ENCODE measurements around the gene CA6. TPM values are rescaled to one million over a fixed set of nuclear protein-coding genes. Genes with fewer than 3 reads are reported as not detected.
"Not testable (repeated sequence)": the region's sequence is repeated elsewhere in the genome, so short reads cannot be mapped to it uniquely, and the experiment has no call there.

The CA6 gene
- total and polyA plus RNA-seq, 2 experiments from 2014 or later, result not detected

- no peak overlapping the region for H3K27ac ChIP-seq
- TF ChIP-seq, protein P1, sequence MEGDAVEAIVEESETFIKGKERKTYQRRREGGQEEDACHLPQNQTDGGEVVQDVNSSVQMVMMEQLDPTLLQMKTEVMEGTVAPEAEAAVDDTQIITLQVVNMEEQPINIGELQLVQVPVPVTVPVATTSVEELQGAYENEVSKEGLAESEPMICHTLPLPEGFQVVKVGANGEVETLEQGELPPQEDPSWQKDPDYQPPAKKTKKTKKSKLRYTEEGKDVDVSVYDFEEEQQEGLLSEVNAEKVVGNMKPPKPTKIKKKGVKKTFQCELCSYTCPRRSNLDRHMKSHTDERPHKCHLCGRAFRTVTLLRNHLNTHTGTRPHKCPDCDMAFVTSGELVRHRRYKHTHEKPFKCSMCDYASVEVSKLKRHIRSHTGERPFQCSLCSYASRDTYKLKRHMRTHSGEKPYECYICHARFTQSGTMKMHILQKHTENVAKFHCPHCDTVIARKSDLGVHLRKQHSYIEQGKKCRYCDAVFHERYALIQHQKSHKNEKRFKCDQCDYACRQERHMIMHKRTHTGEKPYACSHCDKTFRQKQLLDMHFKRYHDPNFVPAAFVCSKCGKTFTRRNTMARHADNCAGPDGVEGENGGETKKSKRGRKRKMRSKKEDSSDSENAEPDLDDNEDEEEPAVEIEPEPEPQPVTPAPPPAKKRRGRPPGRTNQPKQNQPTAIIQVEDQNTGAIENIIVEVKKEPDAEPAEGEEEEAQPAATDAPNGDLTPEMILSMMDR (IDR thresholded peaks at IDR 0.05; ENCODE audit: low read depth, low read length), result no peak
- H3K4me3 ChIP-seq, result no peak overlapping the region
- no peaks in the 10 kb centered on the region for H3K27me3 ChIP-seq
- no peaks in the 10 kb centered on the region for H3K4me1 ChIP-seq (ENCODE audit: low read depth)
- H3K9me3 ChIP-seq (ENCODE audit: low read depth), result no peaks in the 10 kb centered on the region
- H3K36me3 ChIP-seq, result no peaks in the 10 kb centered on the region
- no peak for DNase-seq (ENCODE audit: low read depth in 1 of 2, low spot score in 1 of 2)
Measured at GRCh38 chr1:8911416-8912309, 34.0 kb upstream of the CA6 start.

GRCh38 chr1:8913457-8913856 lies 32.2 kb upstream of the CA6 start:
- no peaks in the 10 kb centered on the region for H3K27me3 ChIP-seq
- no peaks in the 10 kb centered on the region for H3K36me3 ChIP-seq
- no peak for DNase-seq (ENCODE audit: low read depth in 1 of 2, low spot score in 1 of 2)
- H3K4me1 ChIP-seq (ENCODE audit: low read depth), result no peaks in the 10 kb centered on the region
- TF ChIP-seq, protein P1 (IDR thresholded peaks at IDR 0.05; ENCODE audit: low read depth, low read length), result no peak
- H3K4me3 ChIP-seq, result no peak overlapping the region
- H3K9me3 ChIP-seq (ENCODE audit: low read depth), result no peaks in the 10 kb centered on the region
- H3K27ac ChIP-seq, result no peak overlapping the region

DNA sequence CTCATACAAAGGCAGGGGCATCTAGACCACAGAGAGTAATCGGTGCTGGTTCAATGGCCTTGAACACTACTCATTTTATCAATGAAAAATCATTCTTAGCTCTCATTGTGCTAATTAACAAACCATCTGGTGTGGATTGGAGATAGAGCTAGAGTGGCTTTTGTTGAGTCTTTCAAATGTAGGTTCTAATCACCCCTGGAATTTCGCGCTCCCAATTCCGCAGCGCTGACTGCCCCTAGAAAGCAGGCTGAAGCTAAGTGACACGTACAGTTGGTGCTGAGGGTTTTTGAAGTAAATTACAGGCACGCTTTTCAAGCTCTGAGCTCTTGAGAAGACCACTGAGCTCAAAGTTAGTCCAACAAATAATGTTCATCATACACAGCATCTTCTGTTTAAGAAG lies 31.2 kb upstream of the CA6 start:
- H3K27me3 ChIP-seq, result no peaks in the 10 kb centered on the region
- H3K36me3 ChIP-seq, result no peaks in the 10 kb centered on the region
- H3K4me1 ChIP-seq (ENCODE audit: low read depth), result no peaks in the 10 kb centered on the region
- TF ChIP-seq, protein P1 (IDR thresholded peaks at IDR 0.05; ENCODE audit: low read depth, low read length), result no peak
- H3K27ac ChIP-seq, result no peak overlapping the region
- no peak overlapping the region for H3K4me3 ChIP-seq
- DNase-seq (ENCODE audit: low read depth in 1 of 2, low spot score in 1 of 2), result no peak
- H3K9me3 ChIP-seq (ENCODE audit: low read depth), result no peaks in the 10 kb centered on the region

DNA sequence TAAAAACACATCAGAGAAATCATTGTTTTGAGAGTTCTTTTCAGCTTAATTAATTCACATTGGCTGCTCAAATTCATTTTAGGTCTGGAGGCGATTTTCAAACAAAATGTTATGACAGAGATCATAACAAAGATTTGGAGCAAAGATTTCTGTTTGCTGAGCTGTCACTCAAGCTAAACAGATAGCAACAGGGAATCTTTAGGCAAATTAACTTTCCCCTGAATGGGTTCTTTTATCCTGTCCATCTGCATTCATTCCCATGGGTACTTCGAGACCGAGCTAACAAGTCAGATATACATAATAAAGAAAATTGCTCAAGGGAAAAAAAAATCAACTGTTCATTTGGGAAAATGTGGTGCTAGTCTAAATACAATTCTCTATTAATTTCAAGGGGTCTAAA lies 30.2 kb upstream of the CA6 start:
- no peak for DNase-seq (ENCODE audit: low read depth in 1 of 2, low spot score in 1 of 2)
- Histone ChIP-seq H3K4me1 (ENCODE audit: low read depth) (no peaks in the 10 kb centered on the region), H3K4me3 (no peak overlapping the region), H3K27ac (no peak overlapping the region), H3K27me3 (no peaks in the 10 kb centered on the region), H3K36me3 (no peaks in the 10 kb centered on the region), H3K9me3 (ENCODE audit: low read depth) (no peaks in the 10 kb centered on the region)
- TF ChIP-seq, protein P1 (IDR thresholded peaks at IDR 0.05; ENCODE audit: low read depth, low read length), result no peak

- not testable (repeated sequence) for H3K36me3 ChIP-seq; H3K9me3 ChIP-seq (ENCODE audit: low read depth); DNase-seq (ENCODE audit: low read depth in 1 of 2, low spot score in 1 of 2); H3K4me3 ChIP-seq; H3K4me1 ChIP-seq (ENCODE audit: low read depth); H3K27me3 ChIP-seq; H3K27ac ChIP-seq
Measured at GRCh38 chr1:8917536-8917935, 28.1 kb upstream of the CA6 start.

GRCh38 chr1:8922962-8923361 lies 22.7 kb upstream of the CA6 start:
- no peaks in the 10 kb centered on the region for H3K9me3 ChIP-seq (ENCODE audit: low read depth)
- H3K27me3 ChIP-seq, result no peaks in the 10 kb centered on the region
- H3K4me3 ChIP-seq, result no peak overlapping the region
- no peaks in the 10 kb centered on the region for H3K36me3 ChIP-seq
- no peaks in the 10 kb centered on the region for H3K4me1 ChIP-seq (ENCODE audit: low read depth)
- H3K27ac ChIP-seq, result no peak overlapping the region
- no peak for DNase-seq (ENCODE audit: low read depth in 1 of 2, low spot score in 1 of 2)
- TF ChIP-seq, protein P1 (IDR thresholded peaks at IDR 0.05; ENCODE audit: low read depth, low read length), result no peak

Data from cardiac muscle cell (in vitro differentiated cells and primary cell).